GM04503 (cell line): ENCODE data around the gene KRT80.

ENCODE experiments used
- DNase-seq: peaks from one replicate; pipeline ENCODE4 v3.0.0-alpha.2; 2012; ENCODE audit warnings: low read depth

KRT80 gene

DNA sequence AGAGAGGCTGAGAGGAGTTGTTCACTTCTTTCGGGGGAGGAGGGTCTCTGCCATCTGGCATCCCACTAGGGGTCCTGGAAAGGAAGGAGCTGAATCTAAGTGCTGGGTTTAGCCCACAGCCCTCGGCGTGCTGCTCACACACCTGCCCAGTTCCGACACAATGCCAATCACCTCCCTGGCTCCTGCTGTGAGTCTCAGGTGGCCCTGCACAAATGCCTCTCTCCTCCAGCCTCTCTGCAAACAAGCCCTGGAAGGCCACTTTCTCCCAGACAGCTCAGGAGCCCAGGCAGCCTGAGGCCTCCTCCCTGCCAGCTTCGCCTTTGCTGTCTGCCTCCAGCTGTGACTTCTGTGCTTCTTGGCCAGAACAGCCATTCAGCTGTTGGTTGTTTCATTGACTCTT, 61.1 kb downstream of the KRT80 start:
- no peak for DNase-seq

DNA sequence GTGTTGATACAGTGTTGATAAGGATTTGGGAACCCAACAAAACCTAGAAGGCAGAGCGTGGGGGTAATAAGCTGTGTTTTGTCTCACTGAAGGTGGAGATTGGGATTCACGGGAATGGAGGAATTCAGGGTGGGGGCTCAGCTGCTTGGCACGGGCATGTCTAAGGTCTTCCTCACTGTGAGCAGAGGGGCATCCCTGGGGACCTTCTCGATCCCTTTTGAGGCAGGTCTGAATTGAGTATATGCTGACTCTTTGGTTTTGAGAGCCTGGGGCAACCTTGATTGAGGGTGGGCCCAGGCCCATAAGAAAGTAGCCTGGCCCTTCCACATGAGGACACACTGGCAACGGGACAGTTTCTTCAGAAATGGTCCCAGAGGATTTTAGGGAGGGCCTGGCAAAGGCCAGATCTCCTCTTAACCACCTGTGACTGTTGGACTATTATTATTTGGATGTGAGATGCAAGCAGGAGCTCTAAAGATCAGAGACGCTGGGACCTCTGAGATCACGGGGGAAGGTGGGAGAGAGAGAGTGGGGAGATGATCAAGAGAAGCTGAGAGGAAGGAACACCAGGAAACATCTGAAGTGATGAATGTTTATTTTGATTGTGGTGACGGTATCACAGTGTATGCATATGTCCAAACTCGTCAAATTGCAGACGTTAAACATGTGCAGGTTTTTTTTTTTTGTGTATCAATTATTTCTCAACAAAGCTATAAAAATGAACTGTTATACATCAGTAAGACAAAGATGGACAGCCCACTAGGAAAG, 63.9 kb downstream of the KRT80 start:
- DNase-seq, result no peak

GRCh38 chr12:52126605-52127578, 64.9 kb downstream of the KRT80 start:
- no peak for DNase-seq

- DNase-seq, result no peak
Measured at GRCh38 chr12:52126050-52126604, 65.7 kb downstream of the KRT80 start.

DNA sequence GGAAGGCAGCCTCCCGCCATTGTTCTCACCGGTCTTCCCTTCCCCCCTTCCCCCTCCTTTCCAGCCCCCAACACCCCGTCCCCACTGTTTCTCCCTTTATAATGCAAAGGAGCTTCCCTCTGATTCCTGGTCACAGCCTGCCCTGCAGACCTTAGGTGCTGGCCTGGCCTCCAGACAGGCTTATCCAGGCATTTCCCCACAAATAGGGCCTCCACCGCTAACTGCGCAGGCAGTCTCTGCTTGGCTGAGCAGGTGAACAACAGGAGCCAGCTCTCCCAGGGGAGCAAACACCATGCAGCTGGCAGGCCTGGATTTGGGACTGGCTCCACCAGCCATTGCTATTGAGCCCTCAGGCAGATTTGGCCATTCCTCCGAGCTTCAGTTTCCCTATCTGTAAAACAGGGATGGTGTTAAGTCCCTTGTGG, 66.3 kb downstream of the KRT80 start:
- DNase-seq, result no peak

DNA sequence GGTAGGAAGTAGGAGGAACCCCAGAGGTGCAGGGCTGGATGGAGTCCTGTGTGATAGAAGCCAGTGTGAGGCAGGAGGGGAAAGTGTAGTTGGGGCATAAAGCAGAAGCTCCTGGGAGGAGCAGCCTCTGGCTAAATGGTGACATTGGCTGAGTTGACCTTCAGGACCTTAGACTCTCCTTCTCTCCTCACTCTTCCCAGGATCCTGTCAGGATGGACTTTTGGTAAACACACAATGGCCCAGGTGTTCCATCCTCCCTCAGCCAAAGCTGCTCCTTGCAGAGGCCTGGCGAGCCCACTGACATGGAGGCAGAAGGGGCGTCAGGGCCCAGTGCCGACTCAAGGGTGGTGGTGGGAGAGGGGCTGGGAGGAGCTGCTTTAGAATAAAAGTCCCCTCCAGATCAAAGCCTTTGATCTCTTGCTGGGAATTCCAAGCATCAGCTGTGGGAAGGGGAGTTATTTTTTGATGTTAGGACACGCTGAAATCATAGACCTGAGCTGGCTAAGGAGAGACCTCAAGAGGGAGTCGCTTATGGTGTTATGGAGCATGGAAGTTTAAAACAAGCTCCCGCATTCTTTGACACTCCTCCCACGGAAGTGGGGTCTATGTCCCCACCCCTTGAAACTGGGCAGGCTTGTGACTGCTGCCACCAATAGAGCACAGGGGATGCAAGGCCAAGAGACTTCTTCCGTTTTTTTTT, 68.2 kb downstream of the KRT80 start:
- no peak for DNase-seq

GRCh38 chr12:52122904-52123303, 68.9 kb downstream of the KRT80 start:
- DNase-seq, result no peak

DNA sequence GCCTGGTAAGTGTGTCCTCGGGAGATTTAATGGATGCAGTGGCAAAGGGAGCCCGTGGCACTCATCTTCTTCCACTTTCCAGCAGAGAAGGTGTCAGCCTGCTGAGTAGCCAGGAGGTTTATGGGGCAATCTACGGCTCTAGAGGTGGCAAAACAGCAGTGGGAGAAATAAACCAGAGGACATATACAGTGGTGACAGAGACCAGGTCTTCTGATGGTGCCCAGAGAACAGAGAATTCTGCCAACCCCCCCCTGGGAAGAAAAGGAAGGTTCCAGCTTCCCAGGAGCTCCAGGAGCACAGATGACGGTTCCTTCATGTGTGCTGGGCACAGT, 69.3 kb downstream of the KRT80 start:
- no peak for DNase-seq

DNA sequence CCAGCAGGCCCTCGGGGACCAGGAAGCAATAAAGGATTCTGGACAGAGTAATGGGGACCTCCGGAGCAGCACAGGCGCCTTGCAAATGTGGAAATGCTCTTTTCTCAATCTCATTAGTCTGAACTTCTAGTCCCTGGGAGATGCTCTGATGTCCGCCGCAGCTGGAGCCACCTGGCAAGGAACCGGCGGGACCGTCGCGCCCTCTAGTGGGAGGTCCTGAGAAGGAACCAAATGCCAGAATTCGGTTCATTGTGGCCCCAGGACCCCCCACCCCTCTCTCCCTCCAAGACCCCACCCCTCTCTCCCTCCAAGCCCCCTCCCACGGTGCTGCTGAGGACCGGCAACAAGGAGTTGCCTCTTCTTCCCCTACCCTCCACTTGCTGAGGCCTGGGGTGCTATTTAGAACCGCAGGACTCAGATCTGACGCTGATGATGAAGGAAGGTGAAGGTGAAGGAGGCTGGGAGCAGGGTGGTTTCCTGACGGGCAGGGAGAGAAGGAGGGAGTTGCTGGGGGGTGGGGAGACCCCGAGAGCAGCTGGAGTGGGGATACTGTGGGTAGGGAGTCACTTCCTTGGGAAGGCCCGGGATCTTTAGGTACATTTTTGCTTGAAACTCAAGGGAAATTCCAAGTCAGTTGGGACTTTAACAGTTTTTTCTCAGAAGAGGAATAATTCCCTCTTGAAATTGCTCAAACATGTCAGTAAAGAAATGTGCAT, 69.8 kb downstream of the KRT80 start:
- DNase-seq, result no peak

GRCh38 chr12:52120951-52121823, 70.6 kb downstream of the KRT80 start:
- no peak for DNase-seq

DNA sequence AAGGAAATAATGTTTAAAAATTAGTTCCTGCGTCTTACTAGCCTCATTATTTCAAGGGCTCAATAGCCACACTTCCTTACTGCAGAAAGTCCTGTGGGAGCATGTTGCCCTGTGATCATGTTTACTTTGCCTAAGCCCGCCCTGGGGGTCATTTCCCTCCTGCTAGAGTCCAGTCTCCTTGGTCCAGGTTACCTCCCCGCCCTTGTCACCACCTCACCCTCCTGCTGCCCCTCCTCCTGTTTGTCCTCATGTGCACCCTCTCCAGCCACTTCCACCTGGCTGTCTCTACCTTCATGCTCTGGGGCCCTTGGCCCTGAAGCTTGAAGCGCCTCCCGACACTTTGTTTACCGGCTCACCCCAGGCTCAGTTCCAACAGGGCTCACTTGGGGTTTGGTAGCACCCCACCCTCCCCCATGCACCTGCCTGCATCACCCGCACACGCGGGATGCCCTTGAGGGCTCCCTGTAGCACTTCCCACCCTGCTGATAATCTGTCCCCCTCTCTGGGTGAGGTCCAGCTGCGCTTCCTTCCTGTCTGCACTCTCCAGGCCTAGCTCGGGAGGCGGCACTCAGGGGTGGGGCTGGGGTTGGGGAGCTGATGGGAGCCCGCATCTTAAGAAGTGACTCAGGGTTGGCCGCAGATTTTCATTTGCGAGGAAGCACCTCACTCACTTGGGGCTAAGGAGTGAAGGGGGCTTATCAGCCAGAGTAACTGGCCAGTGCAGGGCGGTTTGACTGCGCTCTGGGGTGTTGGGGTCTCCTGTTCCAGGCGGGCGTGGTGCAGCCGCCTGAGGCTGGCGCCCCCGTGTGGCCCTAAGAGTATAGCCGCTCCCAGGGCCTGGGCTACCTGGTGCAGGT, 72.2 kb downstream of the KRT80 start:
- no peak for DNase-seq
